22Rv1 (cell line): ENCODE data around the gene TTC7B.

Experiments used
- ZFX ChIP-seq: fragments of 450-650 bp; IDR thresholded peaks from 2 replicates; pipeline ENCODE4 v1.6.1; 2017; ENCODE audit warnings: antibody characterized with exemption, borderline replicate concordance
- TF ChIP-seq, protein P1 (sequence below): fragments of 450-650 bp; IDR thresholded peaks from 2 replicates; pipeline ENCODE4 v1.5.1; 2017; ENCODE audit warnings: mild to moderate bottlenecking

DNA sequence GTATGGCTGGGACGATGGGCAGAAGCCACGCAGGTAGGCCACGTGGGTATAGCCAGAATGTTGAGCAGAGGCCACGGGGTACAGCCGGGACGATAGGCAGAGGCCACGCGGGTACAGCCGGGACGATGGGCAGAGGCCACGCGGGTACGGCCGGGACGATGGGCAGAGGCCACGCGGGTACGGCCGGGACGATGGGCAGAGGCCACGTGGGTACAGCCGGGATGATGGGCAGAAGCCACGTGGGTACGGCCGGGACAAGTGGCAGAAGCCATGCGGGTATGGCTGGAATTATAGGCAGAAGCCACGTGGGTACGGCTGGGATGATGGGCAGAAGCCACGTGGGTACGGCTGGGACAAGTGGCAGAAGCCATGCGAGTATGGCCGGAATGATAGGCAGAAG is 195.0 kb downstream of the TTC7B start:
- TF ChIP-seq, protein P1, sequence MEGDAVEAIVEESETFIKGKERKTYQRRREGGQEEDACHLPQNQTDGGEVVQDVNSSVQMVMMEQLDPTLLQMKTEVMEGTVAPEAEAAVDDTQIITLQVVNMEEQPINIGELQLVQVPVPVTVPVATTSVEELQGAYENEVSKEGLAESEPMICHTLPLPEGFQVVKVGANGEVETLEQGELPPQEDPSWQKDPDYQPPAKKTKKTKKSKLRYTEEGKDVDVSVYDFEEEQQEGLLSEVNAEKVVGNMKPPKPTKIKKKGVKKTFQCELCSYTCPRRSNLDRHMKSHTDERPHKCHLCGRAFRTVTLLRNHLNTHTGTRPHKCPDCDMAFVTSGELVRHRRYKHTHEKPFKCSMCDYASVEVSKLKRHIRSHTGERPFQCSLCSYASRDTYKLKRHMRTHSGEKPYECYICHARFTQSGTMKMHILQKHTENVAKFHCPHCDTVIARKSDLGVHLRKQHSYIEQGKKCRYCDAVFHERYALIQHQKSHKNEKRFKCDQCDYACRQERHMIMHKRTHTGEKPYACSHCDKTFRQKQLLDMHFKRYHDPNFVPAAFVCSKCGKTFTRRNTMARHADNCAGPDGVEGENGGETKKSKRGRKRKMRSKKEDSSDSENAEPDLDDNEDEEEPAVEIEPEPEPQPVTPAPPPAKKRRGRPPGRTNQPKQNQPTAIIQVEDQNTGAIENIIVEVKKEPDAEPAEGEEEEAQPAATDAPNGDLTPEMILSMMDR, result no peak
- TF ChIP-seq ZFX, result no peak
